ENCODE measurements around the gene CCDC142. TPM values are rescaled to one million over a fixed set of nuclear protein-coding genes. Genes with fewer than 3 reads are reported as not detected.

The CCDC142 gene
- total and polyA plus RNA-seq, 9 of the 15 experiments (the other 6 are each of a cell fraction or from before 2014, with no cell fraction given), result 0.55 to 11.7 (median 7.2) TPM

GRCh38 chr2:74530239-74531187 is 47.7 kb upstream of the CCDC142 start (continued):
- TF ChIP-seq NR2C2 (CRISPR knock-in tag; IDR thresholded peaks at IDR 0.05), result peak; percentile 61
- no peak; the same call in 1 of the 2 replicates for TF ChIP-seq NR2C2 (tag; IDR thresholded peaks at IDR 0.05)
- TF ChIP-seq SUPT5H (IDR thresholded peaks at IDR 0.05), result peak; percentile 80
- TF ChIP-seq FUS (optimal IDR thresholded peaks at IDR 0.05; ENCODE audit: low read depth, low read length), result no peak
- no peak for TF ChIP-seq NCOA6 (IDR thresholded peaks at IDR 0.05)
- TF ChIP-seq TCF3 (CRISPR knock-in tag; IDR thresholded peaks at IDR 0.05), result peak; percentile 90
- TF ChIP-seq SMARCC2 (IDR thresholded peaks at IDR 0.05; ENCODE audit: low read depth), result peak; percentile 42
- no peak for TF ChIP-seq MCM5 (IDR thresholded peaks at IDR 0.05; ENCODE audit: low read depth)
- TF ChIP-seq GTF2E2 (tag; IDR thresholded peaks at IDR 0.05), result peak; percentile 46; the same call in 1 of the 2 replicates
- no peak for TF ChIP-seq RBM15 (IDR thresholded peaks at IDR 0.05; ENCODE audit: insufficient read depth, low read length)
- TF ChIP-seq NRF1 (conservative IDR thresholded peaks at IDR 0.05 in 1 of 2, IDR thresholded peaks at IDR 0.05 in 1 of 2), result no peak
- peak; percentile 20 to 77; a peak in 3 of 4 replicates for TF ChIP-seq MAZ (CRISPR knock-in tag; conservative IDR thresholded peaks at IDR 0.05 in 1 of 2, IDR thresholded peaks at IDR 0.05 in 1 of 2)
- TF ChIP-seq BRF1 (IDR thresholded peaks at IDR 0.05; ENCODE audit: borderline replicate concordance, extremely low read depth, insufficient read length), result no peak
- 0 out of 2 replicates have a peak, but pooled peaks have one; percentile 19 for TF ChIP-seq GATAD2B (IDR thresholded peaks at IDR 0.05; ENCODE audit: borderline replicate concordance)
- no peak for TF ChIP-seq ZNF134 (CRISPR knock-in tag; conservative IDR thresholded peaks at IDR 0.05)
- TF ChIP-seq ZNF3 (CRISPR knock-in tag; IDR thresholded peaks at IDR 0.05), result no peak
- TF ChIP-seq SMAD4 (CRISPR knock-in tag; conservative IDR thresholded peaks at IDR 0.05), result peak; percentile 73
- TF ChIP-seq TRIM24 (IDR thresholded peaks at IDR 0.05), result peak in 1 of 2 experiments; percentile 59; a peak in 2 of 4 replicates
- TF ChIP-seq, protein P1, sequence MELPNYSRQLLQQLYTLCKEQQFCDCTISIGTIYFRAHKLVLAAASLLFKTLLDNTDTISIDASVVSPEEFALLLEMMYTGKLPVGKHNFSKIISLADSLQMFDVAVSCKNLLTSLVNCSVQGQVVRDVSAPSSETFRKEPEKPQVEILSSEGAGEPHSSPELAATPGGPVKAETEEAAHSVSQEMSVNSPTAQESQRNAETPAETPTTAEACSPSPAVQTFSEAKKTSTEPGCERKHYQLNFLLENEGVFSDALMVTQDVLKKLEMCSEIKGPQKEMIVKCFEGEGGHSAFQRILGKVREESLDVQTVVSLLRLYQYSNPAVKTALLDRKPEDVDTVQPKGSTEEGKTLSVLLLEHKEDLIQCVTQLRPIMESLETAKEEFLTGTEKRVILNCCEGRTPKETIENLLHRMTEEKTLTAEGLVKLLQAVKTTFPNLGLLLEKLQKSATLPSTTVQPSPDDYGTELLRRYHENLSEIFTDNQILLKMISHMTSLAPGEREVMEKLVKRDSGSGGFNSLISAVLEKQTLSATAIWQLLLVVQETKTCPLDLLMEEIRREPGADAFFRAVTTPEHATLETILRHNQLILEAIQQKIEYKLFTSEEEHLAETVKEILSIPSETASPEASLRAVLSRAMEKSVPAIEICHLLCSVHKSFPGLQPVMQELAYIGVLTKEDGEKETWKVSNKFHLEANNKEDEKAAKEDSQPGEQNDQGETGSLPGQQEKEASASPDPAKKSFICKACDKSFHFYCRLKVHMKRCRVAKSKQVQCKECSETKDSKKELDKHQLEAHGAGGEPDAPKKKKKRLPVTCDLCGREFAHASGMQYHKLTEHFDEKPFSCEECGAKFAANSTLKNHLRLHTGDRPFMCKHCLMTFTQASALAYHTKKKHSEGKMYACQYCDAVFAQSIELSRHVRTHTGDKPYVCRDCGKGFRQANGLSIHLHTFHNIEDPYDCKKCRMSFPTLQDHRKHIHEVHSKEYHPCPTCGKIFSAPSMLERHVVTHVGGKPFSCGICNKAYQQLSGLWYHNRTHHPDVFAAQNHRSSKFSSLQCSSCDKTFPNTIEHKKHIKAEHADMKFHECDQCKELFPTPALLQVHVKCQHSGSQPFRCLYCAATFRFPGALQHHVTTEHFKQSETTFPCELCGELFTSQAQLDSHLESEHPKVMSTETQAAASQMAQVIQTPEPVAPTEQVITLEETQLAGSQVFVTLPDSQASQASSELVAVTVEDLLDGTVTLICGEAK (IDR thresholded peaks at IDR 0.05), result peak; percentile 18; the same call in 1 of the 2 replicates
- TF ChIP-seq, protein P1 (CRISPR knock-in tag; IDR thresholded peaks at IDR 0.05), result no peak
- TF ChIP-seq RCOR1 (IDR thresholded peaks at IDR 0.05; ENCODE audit: borderline replicate concordance in 1 of 2, low read depth in 2 of 2, low read length in 2 of 2), result peak; percentile 7 to 79; a peak in 3 of 4 replicates

Data from K562 (cell line).